ENCODE results near the gene ATG10.

ATG10 gene

DNA sequence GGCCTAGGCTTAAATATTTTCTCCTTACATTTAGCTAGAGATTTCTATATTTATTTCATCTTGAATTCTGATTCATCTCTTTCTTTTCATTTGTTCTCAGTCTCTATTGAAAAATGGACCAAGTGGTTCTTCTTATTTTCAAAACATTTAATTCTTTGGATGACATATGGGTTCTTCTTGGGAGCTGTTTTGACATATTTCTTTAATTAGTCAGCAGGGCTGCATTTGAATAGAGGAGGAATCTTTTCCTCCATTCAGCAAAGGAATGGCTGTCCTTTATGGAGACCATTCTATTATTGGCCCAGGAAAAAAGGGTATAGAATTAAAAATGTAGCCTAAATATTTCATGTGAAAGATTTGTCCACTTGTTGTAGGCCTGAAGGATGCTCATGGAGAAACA is 196.5 kb downstream of the ATG10 start:
- DNase-seq = no peak

DNA sequence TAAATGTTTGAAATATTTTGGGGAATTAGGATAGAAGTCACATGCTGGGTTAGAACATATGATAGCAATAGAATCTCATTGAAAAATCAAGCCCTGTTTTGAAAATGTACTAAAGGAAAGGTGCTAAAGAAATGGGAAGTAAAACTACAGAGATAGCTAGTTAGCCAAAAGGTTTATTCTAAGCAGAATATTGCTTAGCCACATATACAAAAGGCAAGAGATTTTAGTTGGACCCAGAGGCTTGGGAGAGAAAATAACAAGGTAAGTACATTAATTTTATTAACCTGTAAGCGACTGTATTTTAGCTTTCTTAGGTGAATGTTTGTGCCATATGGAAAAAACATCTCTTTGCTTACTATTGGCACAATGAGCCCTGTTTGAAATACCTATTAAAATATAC is 198.1 kb downstream of the ATG10 start:
- DNase-seq = no peak

DNA sequence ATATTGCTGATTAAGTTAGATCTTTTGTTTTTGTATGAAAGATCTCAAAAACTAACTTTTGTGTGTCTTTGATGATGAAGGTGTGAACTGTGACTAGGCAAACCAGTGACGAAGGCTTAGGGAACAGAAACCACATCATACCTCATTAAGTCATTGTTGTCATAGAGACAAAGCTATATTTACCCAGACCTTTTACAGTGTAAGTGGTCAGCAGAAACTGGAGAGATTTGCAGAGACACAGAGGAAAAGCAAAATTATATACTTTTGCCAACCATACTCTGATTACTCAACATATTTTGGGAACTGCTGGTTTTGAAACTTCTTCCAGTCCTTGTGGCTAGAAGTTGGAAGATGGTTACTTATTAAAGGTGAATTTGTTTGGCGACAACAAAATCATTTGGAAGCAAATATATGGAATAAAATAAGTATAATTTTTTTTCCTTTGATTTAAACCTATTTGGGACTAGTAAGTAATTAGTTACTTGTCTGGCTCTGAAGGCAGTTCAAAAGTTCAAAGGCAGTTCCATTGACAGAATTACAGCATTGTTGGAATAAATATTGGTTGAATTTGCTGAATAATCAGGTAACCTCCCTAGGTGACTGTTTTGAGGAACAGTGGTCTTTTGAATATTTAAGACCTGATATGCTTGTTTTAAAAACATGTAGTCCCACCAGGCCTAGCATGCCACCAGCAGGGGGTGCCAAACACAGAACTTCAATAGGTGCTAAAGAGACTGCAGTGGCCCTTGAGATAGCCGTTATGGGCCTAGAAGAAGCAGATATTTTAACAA is 202.5 kb downstream of the ATG10 start:
- DNase-seq = peak; percentile 51 to 57

GRCh38 chr5:82174919-82175219 is 203.0 kb downstream of the ATG10 start:
- DNase-seq = no peak

- no peak for DNase-seq
Measured at GRCh38 chr5:82176115-82176814, 204.4 kb downstream of the ATG10 start.

DNA sequence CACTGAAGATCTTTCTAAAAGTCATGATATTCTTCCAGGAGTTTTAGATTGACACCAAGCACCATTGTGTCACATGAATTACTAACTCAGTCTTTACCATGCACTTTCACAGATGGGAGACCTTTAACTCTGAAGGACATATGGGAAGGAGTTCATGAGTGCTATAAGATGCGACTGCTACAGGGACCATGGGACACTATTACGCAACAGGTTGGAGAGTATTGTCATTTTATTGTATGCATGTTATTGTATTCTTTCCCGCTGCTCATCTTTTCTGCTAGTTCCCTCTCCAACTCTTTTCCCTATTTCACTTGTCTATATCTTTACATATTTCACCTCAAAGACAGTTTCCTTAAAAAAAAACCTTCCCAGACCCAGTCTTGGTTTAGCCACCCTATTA is 206.6 kb downstream of the ATG10 start:
- no peak for DNase-seq

DNA sequence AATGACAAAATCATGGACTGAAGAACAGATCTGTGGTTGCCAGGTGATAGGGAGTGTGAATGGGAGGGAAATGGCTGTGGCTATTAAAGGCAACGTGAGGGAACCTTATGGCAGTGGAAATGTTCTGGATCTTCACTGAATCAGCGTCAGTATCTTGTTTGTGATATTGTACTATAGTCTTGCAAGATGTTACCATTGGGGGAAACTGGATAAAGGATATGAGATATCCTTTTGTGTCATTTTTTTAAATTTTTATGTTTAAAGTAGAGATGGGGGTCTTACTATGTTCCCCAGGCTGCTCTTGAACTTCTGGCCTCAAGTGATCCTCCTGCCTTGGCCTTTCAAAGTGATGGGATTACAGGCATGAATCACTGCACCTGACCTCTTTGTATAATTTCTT is 210.8 kb downstream of the ATG10 start:
- no peak for DNase-seq

DNA sequence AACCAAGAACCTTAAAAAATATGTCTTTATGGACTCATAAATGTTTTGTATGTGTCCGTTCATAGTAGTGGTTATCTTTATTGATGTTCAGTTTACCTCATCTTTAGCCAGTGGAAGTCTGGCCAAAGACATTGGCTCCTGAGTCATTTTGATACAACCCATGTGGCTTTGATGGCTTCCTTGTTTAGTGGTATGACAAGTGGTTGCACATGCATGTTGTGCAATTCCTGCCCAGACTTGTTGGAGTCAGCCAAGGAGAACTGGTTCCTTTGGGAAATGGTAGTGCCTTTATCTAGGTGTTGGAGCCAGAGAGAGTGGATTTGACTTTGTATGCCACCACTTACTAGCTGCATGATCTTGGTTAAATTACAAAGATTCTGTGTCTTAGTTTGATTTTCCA is 212.0 kb downstream of the ATG10 start:
- no peak for DNase-seq

DNA sequence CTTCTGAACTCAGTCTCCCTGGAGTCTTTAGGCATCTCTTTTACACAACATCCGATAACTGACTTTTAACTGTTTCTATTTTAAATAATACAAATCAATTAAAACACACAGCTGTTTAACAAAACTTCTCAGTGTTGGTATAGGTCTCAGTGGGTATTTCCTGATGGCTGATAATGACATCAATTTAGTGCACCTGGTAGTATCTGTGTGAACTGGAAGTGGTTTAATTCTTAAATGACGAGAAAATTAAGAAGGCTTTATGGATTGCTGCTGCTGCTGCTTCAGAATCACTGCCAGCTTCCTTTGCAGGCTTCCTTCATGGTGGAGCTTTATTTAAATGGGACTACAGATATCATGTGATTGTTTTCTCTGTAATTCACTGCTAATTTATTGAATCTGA is 214.0 kb downstream of the ATG10 start:
- no peak for DNase-seq

GRCh38 chr5:82197550-82197949 is 225.7 kb downstream of the ATG10 start:
- DNase-seq = no peak

DNA sequence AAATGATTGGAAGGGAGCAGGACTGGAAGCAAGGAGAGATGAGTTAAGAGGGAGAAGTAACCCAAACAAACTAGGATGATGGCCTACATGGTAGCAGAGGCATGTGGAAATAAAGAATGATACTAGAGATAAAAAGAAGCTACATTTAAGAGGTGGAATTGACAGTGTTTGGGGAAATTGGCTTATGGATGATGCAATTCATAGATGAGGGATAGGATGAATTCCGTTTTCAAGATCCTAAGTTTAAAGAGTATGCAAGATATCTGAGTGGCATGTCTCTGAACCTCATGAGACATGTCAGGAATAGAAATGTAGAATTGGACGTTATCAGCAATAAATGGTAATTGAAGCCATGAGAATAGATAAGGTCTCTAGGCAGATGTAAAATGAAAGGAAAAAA is 232.7 kb downstream of the ATG10 start:
- DNase-seq = no peak

DNA sequence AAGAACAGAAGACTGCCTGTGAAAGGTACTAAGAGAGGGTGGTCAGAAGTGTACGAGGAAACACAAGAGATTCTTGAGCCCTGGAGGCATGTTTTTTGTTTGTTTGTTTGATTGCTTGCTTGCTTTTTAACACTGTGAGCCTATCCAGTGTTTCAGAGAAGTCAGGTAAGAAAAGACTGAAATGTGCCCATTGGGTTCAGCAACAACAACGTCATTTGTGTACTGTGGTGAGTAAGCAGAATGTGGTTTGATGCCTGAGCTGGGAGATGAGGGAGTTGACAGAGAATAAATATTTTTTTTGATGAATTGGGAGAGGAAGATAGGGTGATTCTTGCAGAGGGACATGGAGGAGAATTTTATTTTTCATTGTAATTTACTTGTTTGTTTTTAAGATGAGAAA is 233.2 kb downstream of the ATG10 start:
- no peak for DNase-seq

GRCh38 chr5:82208371-82208770 is 236.5 kb downstream of the ATG10 start:
- no peak for DNase-seq

DNA sequence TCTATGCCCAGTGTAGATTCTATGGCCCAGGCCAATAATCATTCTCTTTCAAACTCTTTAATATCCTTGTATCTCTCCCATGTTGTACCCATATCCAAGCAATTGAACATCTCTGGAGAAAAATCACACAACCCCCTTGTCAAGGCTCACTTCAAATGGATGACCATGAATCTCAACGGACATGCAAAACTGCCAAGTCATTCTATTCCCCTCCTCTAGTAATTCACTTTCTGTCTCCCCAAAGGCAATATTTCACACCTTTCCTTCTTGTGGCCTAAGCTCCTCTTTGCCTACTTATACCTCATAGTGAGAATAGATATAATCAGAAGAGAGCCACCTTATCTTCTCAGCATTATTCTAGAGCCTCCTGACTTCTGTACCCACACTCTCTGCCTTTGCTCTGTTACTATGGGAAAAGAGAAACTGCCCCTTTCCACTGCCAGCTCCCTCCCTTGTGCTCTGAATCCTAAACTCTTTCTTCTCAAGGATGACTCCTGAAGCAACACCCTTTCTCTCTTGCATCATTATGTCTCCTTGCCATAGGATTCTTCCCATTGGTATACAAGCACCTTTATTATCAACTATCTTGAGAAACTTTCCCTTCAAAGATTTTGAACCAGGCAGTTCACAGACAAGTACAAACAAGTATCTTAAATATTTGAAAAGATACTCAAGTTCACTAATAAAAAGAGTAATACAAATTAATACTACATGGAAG is 240.2 kb downstream of the ATG10 start:
- no peak for DNase-seq

DNA sequence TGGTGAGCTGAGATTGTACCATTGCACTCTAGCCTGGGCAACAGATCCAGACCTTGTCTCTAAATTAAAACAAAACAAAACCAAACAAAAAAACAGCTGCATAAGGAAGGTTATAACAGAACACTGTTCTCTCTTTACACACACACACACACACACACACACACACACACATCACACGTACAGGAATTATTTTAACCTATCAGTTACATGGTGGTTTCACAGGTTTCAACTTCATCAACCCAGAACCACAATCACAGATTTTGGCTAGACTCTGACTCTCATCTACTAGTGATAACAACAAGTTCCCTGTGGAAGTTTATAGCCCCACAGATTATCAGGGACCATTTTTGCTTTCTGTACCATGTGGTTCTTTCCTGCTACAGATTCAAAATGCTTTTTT is 246.1 kb downstream of the ATG10 start:
- no peak for DNase-seq

GRCh38 chr5:82218374-82219156 is 246.7 kb downstream of the ATG10 start:
- DNase-seq = no peak

DNA sequence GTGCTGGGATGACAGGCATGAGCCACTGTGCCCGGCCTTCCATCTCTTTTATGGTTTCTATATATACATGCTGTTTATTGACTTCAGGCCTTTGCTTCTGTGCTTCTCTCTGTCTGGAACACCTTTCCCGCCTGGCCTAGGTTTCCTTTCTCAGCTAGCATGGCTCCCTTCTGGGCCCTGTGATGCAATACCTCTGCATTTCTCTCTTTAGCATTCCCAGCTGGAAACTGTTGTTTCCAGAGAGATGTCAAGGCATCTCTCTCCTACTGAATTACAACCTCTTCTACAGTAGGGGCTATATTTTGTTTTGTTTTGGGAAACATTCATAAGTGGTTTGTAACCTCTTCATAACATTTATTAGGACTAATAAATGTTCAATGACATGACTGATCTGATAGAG is 249.2 kb downstream of the ATG10 start:
- DNase-seq = no peak

DNA sequence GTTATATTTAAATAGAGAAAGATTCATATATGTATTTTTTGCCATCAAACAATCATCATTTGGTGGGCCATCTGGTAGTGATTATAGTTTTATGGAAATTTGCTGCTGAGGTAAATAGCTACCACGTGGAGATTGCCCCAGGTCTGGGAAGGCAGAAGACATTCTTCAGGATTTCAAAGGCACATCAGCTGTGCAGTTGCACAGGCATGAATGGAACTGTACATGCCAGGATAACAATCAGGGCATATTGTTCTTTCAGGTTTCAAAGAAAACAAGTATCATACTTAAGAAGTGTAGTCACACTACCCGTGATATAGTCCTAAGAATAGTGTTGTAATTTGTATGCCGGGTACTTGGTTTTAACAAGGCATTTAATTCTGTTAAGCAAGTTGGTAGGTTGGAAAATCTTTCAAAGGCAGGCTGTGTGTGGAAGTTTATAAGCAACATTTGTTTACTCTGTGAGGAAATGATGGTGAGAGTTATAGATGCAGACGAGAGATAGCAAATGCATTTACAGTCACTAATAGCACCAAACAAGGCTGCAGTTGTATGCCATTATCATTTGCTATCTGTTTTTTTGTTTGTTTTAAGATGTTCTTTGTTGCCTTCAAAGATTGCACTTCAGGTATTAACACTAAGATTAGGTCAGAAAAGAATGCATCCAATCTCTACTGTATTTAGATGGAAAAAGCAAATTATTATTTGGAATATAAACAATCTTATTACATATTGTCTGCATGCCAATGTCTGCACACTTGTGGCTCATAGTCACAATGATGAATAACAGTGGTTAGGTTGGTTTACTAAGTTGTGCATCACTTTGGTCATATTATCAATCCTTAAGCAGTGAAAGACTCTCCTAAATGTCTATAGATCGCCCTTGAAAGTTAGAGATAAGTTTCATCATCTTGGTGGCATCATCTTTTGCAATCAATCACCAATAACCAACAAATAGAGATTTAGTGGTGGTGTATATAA is 251.1 kb downstream of the ATG10 start:
- no peak for DNase-seq

- DNase-seq = peak; percentile 60 to 75
Measured at GRCh38 chr5:82225525-82226172, 253.8 kb downstream of the ATG10 start.

DNA sequence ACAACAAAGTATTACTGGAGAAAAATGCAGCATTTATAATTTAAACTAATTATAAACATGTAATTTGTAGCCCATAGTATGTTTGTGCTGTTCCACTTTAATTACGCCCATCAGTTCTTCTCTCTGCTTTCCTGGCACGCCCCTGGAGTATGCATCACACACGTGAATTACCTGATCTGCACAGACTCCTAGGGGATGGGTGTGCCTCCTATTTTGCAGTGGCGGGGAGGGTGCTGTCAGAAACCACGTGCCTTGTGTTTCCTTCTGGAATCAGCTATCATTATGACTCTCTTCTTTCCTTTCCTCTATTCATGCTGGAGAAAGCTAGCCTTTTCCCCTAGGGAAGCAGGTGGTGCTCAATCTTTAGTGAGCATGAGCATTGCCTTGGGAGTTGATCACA is 263.1 kb downstream of the ATG10 start:
- DNase-seq = no peak

GRCh38 chr5:82244151-82244550 is 272.3 kb downstream of the ATG10 start:
- DNase-seq = no peak
